Keratinocyte (primary cell): ENCODE data around the gene GRAMD1B.

ENCODE experiments used
- CTCF ChIP-seq, 3 experiments: IDR thresholded peaks in 1 of 3; conservative IDR thresholded peaks in 1 of 3; optimal IDR thresholded peaks in 1 of 3; 2 replicates in 2 of 3; 3 replicates in 1 of 3; pipeline versions ENCODE3 to v1.5.1; 2011; ENCODE audit warnings: low read length in 3 of 3, mild to moderate bottlenecking in 3 of 3, moderate library complexity in 2 of 3, control low read depth in 1 of 3, inconsistent platforms in 1 of 3; ENCODE audit not compliant: insufficient read depth in 2 of 3; ENCODE audit errors: extremely low read depth in 1 of 3
- EZH2 ChIP-seq: IDR thresholded peaks from one replicate; pipeline ENCODE4 v1.6.1; 2012; ENCODE audit warnings: inconsistent platforms, mild to moderate bottlenecking, low read length, moderate library complexity

GRCh38 chr11:123429913-123430720 is at the start of gene GRAMD1B:
- TF ChIP-seq CTCF (optimal IDR thresholded peaks at IDR 0.05 in 1 of 3, IDR thresholded peaks at IDR 0.05 in 1 of 3, conservative IDR thresholded peaks at IDR 0.05 in 1 of 3; ENCODE audit: extremely low read depth in 1 of 3, insufficient read depth in 2 of 3, low read length in 3 of 3): no peak
- no peak for TF ChIP-seq EZH2
